NCI-H345 treated with DMSO at 0.1 percent for 48 hours (cell line): ENCODE results near the gene PAM.

Experiments used
- DNase-seq: peaks from one replicate; lab custom pipeline; 2025; ENCODE audit not compliant: unreplicated experiment; lab: John Stamatoyannopoulos, UW

The PAM gene

GRCh38 chr5:102930244-102930643 lies 175.1 kb downstream of the PAM start:
- no peak for DNase-seq

DNA sequence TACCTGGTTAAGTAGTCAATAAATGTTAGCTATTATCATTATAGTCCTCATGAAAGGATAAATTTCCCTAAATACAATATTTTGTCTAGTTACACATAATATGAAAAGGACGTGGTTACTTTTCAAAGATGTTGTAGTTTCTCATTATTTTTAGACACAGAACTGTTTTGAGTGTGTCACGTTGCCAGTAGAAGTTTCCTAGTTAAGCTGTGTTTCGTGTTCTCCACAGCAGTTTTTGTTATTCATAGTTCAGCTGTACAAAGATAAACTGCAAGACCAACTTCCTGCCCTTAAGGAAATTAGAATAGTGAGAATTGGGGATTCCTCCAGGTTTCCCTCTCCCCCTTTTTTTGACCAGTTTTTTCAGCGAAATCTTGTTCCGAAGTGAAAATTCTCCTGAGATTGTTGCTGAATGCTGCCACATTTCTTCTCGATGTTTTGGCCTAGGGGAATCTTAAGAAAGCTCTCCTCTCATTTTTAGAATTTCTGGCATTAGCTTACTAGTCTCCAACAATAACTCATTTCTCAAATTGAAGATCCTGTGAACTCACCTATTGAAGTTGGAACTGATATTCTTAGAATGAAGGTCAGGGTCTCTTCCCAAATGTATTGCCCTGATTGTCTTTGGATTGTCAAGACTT lies 176.1 kb downstream of the PAM start:
- DNase-seq, result no peak

GRCh38 chr5:102932781-102933180 lies 177.7 kb downstream of the PAM start:
- no peak for DNase-seq

GRCh38 chr5:102933316-102933715 lies 178.2 kb downstream of the PAM start:
- DNase-seq, result no peak

DNA sequence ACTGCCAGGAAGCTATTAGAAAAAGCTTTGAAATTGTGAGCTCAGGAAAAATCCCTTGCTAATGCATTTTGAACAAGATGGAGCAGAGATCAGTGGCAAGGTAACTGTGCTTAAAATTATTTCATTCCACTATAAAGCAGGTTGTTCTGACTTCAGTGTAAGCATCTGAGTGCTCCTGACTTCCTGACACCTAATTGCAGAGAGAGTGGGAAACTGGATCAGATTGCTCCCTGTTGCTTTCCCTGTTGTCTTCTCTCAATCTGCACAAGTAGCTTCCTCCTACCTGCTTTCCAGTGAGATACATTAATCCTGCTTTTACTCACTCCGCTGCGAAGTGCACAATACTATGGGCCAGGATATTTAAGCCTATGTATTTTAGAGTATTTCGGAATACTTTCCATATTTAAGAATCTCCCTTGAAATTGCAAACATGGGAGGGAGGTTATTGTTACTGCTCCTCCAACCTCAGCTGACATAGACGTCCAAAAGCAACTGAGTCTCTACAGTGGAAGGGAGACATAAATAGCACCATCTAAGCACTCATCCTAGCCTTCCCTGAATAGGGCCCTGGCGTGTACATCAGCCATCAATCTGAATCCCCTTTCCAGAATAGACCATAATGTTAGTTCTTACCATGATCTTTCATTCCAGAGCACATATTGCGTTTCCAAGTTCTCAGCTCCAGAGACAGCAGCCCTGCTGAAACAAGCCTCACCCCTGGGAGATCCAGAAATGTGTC lies 178.8 kb downstream of the PAM start:
- DNase-seq, result no peak

- no peak for DNase-seq
Observed at GRCh38 chr5:102937894-102938293, 182.8 kb downstream of the PAM start.

DNA sequence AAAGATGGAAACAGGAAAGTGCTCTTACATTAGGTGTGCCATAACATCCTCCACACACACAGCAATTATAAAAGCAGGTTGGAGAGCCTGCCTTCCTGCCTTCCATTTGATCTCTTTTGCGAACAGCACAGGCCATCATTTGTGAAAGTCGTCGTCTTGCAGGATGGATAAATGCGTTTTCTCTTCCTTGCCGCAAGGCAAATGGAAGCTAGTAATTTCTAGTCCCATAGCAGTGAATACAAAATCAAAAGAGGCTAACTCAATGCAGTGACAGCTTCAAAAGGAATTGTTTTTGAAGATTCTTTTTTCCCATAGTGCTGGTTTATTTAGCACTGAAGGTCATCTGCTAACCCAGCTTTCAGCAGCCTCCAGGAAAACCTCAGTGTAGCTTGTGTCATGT lies 186.0 kb downstream of the PAM start:
- DNase-seq, result no peak

GRCh38 chr5:102946414-102946813 lies 191.3 kb downstream of the PAM start:
- no peak for DNase-seq

DNA sequence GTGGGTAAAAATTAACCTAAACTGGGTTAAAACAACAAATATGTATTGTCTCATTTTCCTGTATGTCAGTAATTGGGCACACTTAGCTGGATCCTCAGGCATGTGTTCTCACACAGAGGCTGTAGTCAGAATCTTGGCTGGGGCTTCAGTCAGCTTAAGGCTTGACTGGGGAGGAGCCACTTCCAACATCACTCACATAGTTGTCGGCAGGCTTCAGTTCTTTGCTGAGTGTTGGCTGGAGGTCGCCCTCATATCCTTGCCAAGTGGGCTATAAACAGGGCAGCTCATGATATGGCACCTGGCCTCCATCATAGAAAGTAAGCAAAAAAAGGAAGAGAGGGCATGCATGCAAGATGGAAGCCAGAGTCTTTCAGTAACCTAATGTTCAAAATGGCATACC lies 191.9 kb downstream of the PAM start:
- no peak for DNase-seq

GRCh38 chr5:102955488-102955887 lies 200.4 kb downstream of the PAM start:
- DNase-seq, result no peak

DNA sequence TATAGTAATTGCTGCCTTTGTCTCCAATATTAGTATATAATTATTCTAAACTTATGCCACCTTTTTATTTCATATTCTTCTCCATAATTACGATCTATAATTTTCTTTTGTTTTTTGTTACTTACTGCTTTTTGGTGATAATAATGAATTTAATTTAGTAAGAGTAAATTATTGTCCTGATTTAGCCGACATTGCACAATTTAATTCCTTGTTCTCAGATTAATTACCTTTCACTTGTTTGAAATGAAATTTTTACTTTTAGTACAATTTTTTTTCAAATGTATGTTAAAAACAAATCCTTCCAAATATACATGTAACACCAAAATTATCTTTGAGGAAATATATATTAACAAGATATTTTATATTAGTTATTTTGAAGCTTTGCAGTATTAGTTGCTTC lies 201.5 kb downstream of the PAM start:
- DNase-seq, result no peak

DNA sequence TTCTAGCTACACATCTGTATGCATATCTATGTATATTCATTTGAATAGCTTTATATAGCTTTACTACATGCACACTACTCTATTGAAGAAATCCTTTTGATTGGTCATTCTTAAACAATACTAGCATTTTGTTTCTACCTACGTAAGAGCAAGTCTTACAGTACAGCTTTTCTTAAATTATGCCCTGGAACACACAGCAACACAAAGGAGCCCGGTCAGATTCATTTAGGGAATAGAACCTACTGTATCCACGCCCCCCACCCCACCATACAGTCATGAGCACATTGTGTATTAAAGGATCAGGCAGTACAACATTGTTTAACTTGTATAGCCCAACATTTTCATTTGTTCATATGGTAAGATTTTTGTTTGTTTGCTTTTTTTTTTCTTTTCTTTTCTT lies 202.0 kb downstream of the PAM start:
- no peak for DNase-seq

- no peak for DNase-seq
Observed at GRCh38 chr5:102958481-102959011, 203.4 kb downstream of the PAM start.

DNA sequence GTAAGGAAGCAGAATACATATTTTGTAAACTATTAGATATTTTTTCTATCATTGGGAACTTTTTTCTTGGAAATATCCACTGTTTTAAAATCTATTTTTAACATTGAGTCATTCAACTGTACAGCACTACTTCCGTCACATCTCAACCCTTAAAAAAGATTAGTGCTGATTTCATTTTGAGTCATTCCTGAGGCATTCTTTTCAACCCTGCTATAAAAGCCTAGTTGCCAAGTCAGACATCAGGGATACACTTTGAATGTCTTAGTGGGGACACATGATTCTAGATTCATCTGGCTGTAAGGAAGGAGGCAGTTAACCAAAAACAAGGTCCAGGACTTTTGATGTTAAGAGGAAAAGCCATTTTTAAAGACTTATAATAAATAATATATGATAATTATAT lies 203.9 kb downstream of the PAM start:
- no peak for DNase-seq

DNA sequence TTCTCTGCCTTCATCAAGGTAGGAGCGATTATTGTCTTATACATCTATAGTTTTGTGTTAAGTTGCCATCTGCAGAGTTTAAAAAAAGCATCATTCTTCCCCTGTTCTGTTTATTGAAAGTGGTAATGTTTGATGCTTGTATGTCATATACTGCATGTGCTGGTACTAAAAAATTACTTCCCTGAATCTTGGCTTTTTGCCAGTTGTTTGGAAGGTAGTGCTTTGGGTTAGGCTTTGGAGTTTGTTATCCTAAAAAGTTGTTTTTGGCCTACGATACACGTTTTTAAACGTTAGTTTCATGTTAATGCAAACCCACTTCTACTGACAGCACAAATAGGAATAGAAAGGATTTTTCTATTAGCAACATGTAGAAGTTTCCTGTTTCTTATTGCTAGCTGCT lies 206.6 kb downstream of the PAM start:
- no peak for DNase-seq

- no peak for DNase-seq
Observed at GRCh38 chr5:102965653-102966052, 210.5 kb downstream of the PAM start.

- DNase-seq, result no peak
Observed at GRCh38 chr5:102969641-102970040, 214.5 kb downstream of the PAM start.

DNA sequence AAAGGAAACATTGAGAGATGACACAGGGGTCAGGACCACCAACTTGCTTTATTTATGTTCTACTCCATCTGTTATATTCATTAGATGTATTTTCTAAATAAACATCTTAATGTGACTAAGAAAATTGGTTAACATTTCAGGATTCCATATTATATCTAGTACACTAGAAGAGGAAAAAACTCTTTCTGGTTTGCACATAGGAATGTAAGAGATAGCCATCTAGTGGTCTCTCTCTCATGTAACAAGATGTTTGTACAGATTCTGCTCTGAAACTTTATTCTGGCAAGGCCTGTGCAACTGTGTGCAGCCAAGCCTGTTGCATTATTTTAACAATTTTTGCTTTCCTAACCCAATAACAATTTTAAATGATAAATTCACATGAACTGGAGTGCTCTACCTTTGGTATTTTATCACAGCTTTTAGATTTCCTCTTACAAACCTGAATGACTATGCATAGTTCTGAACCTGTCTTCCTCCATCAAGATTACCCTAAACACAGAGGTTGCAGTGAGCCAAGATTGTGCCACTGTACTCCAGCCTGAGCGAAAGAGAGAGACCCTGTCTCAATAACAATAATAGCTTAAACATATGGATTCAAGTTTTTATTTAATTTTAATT lies 216.7 kb downstream of the PAM start:
- no peak for DNase-seq

DNA sequence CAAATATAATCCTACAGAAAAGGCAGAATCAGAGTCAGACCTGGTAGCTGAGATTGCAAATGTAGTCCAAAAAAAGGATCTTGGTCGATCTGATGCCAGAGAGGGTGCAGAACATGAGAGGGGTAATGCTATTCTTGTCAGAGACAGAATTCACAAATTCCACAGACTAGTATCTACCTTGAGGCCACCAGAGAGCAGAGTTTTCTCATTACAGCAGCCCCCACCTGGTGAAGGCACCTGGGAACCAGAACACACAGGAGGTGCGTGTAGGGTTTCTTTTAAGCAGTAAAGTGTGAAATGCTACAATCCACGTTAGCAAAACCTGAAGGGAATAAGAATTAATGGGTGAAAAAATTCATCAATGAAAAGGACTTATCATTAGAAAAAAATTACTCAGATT lies 219.1 kb downstream of the PAM start:
- DNase-seq, result no peak

GRCh38 chr5:102975045-102975444 lies 219.9 kb downstream of the PAM start:
- no peak for DNase-seq

DNA sequence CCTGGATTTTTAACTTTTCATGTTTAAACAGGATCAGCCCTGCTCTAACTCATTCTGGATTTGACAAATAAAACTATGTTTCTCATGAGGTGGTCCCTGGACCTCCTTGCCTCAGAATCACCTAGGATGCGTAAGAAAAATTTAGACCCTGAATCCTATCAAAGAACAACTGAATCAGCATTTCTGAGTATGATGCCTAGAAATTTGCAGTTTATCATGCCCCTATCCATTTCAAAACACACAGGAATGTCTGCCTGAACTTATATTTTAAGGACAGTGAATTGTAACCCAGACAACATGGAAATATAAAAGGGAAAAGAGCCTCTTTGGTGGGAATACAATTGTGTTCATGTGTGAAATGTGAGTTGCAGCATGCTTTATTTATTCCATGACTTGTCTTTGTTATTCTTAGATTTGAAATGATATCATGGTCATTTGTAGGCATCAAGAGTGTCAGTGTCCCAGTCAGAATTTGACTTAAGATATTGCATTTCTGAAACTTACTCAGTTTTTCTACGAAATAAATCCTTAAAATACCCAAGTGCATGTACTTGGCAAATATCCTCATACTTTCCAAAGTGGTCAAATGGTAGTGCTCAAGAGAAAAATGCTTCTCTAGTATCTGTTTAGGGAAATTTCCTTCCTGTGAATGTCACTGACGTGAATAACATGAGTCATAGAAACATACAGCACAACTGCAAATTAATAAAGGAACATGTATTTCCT lies 220.5 kb downstream of the PAM start:
- no peak for DNase-seq
